Measurements from ENCODE around the gene TNKS1BP1.
"Not testable (repeated sequence)": the region's sequence is repeated elsewhere in the genome, so short reads cannot be mapped to it uniquely, and the experiment has no call there.

TNKS1BP1 gene

GRCh38 chr11:57287884-57288283, 36.9 kb downstream of the TNKS1BP1 start:
- DNase-seq: no peak

- no peak for DNase-seq
Measured at GRCh38 chr11:57283231-57283990, 41.3 kb downstream of the TNKS1BP1 start.

- not testable (repeated sequence) for DNase-seq
Measured at GRCh38 chr11:57281546-57281945, 43.2 kb downstream of the TNKS1BP1 start.

- DNase-seq: no peak
Measured at GRCh38 chr11:57279116-57279515, 45.6 kb downstream of the TNKS1BP1 start.

DNA sequence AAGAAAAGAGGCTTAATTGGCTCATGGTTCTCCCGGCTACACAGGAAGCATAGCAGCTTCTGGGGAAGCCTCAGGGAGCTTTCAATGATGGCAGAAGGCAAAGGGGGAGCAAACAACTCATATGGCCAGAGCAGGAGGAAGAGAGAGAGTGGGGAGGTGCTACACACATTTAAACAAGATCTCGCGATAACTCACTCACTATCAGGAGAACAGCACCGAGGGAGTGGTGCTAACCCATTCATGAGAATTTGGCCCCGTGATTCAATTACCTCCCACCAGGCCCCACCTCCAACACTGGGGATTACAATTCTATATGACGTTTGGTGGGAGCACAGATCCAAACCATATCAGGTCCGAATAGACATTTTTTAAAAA, 46.0 kb downstream of the TNKS1BP1 start:
- DNase-seq: no peak

GRCh38 chr11:57277845-57278720, 46.7 kb downstream of the TNKS1BP1 start:
- peak; percentile 57 to 58 for DNase-seq

GRCh38 chr11:57276971-57277675, 47.6 kb downstream of the TNKS1BP1 start:
- no peak for DNase-seq

- DNase-seq: no peak
Measured at GRCh38 chr11:57276169-57276970, 48.4 kb downstream of the TNKS1BP1 start.

DNA sequence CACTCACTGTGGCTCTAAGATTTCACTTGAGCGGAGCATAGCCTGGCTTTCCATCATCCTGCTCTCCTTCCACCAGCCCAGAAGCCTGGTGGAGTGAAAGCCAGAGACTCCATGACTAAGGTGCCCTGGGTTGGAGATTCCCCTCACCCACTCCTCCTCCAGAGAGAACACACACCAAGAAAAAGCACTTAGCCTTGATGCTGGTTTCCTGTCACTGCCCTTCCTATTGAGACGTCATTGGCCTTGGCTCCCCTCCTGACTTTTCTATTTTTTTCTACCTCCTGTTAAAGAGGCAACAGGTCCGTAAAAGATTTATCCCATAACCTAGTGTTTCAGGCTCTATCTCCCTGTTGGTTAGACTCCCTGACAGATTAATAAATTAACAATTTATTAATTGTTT, 49.2 kb downstream of the TNKS1BP1 start:
- DNase-seq: no peak

DNA sequence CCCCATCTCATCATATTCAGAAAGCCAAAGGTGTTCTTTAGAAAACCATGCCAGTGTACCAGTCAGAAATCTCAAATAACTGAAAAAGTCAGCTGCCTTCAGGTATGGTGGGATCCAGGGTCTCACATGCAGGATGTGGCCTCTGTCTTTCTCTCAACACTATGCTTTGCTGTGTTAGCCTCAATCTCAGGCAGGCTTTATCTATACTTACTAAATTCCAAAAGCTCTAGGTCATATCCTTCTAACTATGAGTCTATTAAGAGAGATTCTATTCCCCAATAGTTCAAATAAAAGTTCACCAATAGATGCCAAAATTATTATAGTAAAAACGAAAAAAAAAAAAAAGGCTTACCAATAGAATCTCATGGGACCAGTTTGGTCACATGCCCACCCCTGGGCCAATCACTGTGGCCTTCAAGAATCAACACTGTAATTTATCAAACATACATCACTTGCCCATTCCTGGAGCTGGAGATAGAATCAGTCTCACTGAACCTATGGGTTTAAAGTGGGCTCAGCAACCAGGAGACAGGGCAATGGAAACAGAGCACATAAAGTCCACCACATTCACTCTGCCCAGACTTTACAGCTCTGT, 49.8 kb downstream of the TNKS1BP1 start:
- DNase-seq: no peak

DNA sequence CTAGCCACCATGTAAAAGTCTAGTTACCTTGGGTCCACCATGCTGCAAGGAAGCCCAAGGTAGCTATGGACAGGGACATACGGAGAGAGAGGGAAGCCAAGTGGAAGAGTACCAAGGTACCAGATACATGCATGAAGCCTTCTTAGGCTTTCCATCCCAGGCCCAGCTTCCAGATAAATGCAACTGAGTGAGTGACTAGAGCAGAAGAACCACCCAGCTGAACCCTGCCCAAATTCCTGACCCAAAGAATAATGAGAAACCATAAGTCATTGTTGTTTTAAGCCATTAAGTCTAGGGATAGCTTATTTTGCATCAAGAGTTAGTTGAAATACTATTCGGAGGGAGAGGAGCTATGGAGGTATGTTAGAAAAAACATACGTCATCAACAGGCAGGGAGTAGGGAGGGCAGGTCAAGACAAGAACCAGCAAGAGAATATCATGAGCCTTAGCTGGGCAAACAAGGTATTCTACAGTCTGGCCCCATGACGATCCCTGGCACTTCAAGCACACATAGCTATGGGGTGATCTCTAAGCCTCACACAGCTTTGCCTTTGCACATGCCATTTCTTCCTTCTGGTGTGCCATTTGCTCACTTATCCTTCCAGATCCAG, 51.2 kb downstream of the TNKS1BP1 start:
- DNase-seq: no peak

DNA sequence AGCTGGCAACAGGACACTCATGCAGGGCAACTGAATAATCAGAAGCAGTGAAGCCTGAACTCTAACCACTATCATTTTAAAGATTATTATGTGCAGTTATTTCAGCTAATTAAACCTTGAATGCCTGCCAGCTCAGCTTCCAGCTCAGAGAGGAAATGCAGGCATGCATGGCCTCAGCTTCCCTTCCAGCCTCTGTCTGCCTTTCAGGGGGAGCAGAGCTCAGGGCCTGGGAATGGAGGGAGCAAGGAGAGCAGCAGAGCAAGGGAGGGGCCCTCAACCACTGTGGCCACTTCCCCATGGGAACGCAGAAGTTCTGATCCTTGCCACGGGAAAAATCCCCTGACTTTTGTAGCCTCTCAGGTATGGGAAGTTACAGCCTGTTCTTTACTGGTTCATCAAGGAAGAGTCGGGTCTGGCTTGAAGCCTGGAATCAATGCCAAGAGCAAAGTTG, 55.2 kb downstream of the TNKS1BP1 start:
- DNase-seq: no peak

GRCh38 chr11:57266157-57266556, 58.6 kb downstream of the TNKS1BP1 start:
- no peak for DNase-seq

- no peak for DNase-seq
Measured at GRCh38 chr11:57263351-57263750, 61.4 kb downstream of the TNKS1BP1 start.

DNA sequence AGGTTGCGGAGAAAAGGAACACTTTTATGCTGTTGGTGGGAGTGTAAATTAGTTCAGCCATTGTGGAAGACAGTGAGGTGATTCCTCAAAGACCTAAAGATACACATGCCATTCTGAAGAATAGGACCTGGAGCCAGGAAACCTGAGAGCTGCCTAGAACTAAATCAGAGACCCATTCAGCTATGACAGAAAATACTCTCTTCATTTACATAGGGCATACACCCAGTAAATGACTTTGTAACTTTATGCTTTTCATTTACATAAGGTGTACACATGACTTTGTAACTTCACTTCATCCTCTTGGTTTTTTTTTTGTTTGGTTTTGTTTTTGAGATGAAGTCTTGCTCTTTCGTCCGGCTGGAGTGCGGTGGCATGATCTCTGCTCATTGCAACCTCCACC, 62.6 kb downstream of the TNKS1BP1 start:
- DNase-seq: no peak

DNA sequence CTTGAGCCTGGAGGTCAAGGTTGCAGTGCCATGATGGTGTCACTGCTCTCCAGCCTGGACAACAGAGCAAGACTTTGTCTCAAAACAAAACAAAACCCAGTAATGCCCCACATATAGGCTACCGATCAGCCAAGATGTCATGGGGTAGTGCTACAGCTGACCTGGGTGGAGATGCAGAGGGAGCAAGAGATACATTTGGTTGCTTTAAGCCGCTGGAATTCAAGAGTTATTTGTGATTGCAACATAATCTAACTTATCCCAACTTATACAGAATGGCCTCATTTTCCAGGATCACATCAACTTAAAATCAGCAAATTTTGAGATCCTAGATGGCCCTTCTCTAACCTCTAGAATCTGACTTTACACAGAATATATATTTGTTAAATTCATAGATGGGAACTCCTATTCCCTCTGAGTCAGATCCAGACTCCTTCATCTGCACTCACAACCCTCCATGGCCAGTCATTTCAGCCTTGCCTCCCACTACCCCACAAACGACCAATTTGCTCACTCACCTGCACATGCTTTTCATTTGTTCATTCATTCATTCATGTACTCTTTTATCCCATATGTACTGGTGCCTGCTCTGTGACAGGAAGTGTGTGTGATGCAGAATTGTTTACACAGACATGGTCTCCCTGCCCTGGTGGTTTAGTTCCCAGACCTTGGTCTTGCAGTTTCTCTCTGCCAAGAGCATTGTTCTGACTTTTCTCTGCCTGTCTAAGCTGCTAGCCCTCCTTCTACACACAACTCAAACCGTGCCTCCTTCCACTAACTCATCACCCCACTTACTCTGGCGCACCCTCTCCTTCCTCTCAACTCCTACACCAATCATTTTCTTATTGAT, 63.6 kb downstream of the TNKS1BP1 start:
- no peak for DNase-seq

DNA sequence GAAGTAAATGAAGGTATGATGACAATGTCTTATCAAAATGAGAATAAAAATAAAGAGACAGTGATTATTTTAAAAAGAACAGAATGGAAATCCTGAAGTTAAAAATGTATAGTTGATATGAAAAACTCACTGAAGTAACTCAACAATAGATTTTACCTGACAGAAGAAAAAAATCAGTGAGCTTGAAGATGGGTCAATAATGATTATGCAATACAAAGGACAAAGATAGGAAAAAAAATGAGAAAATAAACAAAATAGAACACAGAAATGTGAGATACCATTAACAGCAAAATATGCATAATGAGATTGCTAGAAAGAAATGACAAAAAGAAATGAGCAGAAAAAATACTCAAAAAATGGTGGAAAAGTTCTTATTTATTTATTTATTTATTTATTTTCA, 68.6 kb downstream of the TNKS1BP1 start:
- no peak for DNase-seq

GRCh38 chr11:57255618-57256017, 69.1 kb downstream of the TNKS1BP1 start:
- no peak for DNase-seq

- no peak for DNase-seq
Measured at GRCh38 chr11:57254631-57255030, 70.1 kb downstream of the TNKS1BP1 start.

GRCh38 chr11:57251491-57252104, 73.2 kb downstream of the TNKS1BP1 start:
- DNase-seq: no peak
